Upper lobe of right lung (tissue), 1 donor: Measurements from ENCODE around the gene UNC119. TPM values are rescaled to one million over a fixed set of nuclear protein-coding genes. Genes with fewer than 3 reads are reported as not detected.
A peak's percentile ranks its signal among the peaks of the same experiment; 100 is the strongest.

ENCODE experiments used
- ATAC-seq: fragments of 200-7000 bp; cut with Tn5 transposase; one replicate; pipeline ENCODE4 v1.9.1; 2020; ENCODE audit warnings: mild to moderate bottlenecking, moderate library complexity
- DNase-seq: peaks from one replicate; pipeline ENCODE4 v3.0.0-alpha.2; 2020
- H3K27ac ChIP-seq: fragments of 200-600 bp; one replicate; pipeline ENCODE4 v1.8.0; 2022
- H3K27me3 ChIP-seq: fragments of 200-600 bp; one replicate; pipeline ENCODE4 v1.8.0; 2022; ENCODE audit warnings: mild to moderate bottlenecking
- H3K36me3 ChIP-seq: fragments of 200-600 bp; one replicate; pipeline ENCODE4 v1.8.0; 2022
- H3K4me1 ChIP-seq: fragments of 200-600 bp; one replicate; pipeline ENCODE4 v1.8.0; 2022
- H3K4me3 ChIP-seq: fragments of 200-600 bp; one replicate; pipeline ENCODE4 v1.8.0; 2022; ENCODE audit warnings: mild to moderate bottlenecking
- H3K9me3 ChIP-seq: fragments of 200-600 bp; one replicate; pipeline ENCODE4 v1.8.0; 2022
- CTCF ChIP-seq: fragments of 200-600 bp; IDR thresholded peaks from one replicate; pipeline ENCODE4 v1.8.0; 2022; ENCODE audit warnings: antibody characterized with exemption
- intact Hi-C: fragments of 100-400 bp; cut with DNase I; formaldehyde crosslinking; loops from one replicate; pipeline ENCODE4 v1.11.0; 2022
- total RNA-seq: library from RNA; stranded (reverse); fragmentation: NEBNext Ultra II Directional; extraction: Animal tissue kit (Norgen Biotek cat#: 25700); gene quantifications from one replicate; pipeline ENCODE4 v1.2.1, GENCODE V29; 2021
- donor health status: DM: no; HTN: yes; CAD: no; lungs with severe emphysema.

The UNC119 gene
- total RNA-seq, 1 donor from 2014 or later = 22.7 TPM

- Histone ChIP-seq H3K9me3 (no peaks in the 10 kb centered on the region), H3K27ac (no peak overlapping the region), H3K4me1 (no peaks in the 10 kb centered on the region), H3K4me3 (no peak overlapping the region), H3K27me3 (peaks cover 2% of the 10 kb centered on the region), H3K36me3 (no peaks in the 10 kb centered on the region)
- ATAC-seq = no peak
- no peak for DNase-seq
- no peak for TF ChIP-seq CTCF
- intact Hi-C loops = no loop called here
Measured at GRCh38 chr17:28513476-28513875, 38.9 kb downstream of the UNC119 start.

GRCh38 chr17:28511858-28512461, 40.5 kb downstream of the UNC119 start:
- intact Hi-C loops = no loop called here
- no peaks in the 10 kb centered on the region for H3K9me3 ChIP-seq
- no peak for TF ChIP-seq CTCF

GRCh38 chr17:28509789-28510188, 42.6 kb downstream of the UNC119 start:
- intact Hi-C loops = no loop called here
- Histone ChIP-seq H3K4me1 (no peaks in the 10 kb centered on the region), H3K36me3 (no peaks in the 10 kb centered on the region), H3K9me3 (no peaks in the 10 kb centered on the region), H3K27me3 (peaks cover 13% of the 10 kb centered on the region), H3K27ac (no peak overlapping the region), H3K4me3 (no peak overlapping the region)
- ATAC-seq (peak; percentile 19), DNase-seq (no peak)
- no peak for TF ChIP-seq CTCF

More at GRCh38 chr17:28511858-28512461, 40.5 kb downstream of the UNC119 start:
- Histone ChIP-seq H3K4me3 (no peak overlapping the region), H3K27me3 (peaks cover 5% of the 10 kb centered on the region), H3K36me3 (no peaks in the 10 kb centered on the region), H3K4me1 (no peaks in the 10 kb centered on the region), H3K27ac (no peak overlapping the region)
- no peak for DNase-seq
- ATAC-seq = no peak

GRCh38 chr17:28508211-28508724, 44.2 kb downstream of the UNC119 start:
- Histone ChIP-seq H3K4me1 (no peaks in the 10 kb centered on the region), H3K9me3 (no peaks in the 10 kb centered on the region), H3K27ac (no peak overlapping the region), H3K36me3 (no peaks in the 10 kb centered on the region), H3K27me3 (peaks cover 13% of the 10 kb centered on the region), H3K4me3 (no peak overlapping the region)
- no peak for DNase-seq
- TF ChIP-seq CTCF = no peak
- ATAC-seq = no peak
- intact Hi-C loops = no loop called here

- H3K4me3 ChIP-seq = no peak overlapping the region
- intact Hi-C loops = no loop called here
Measured at GRCh38 chr17:28507567-28508203, 44.7 kb downstream of the UNC119 start.

More at GRCh38 chr17:28507567-28508203, 44.7 kb downstream of the UNC119 start:
- H3K27ac ChIP-seq = no peak overlapping the region
- H3K36me3 ChIP-seq = no peaks in the 10 kb centered on the region
- ATAC-seq (peak; percentile 6), DNase-seq (no peak)
- H3K9me3 ChIP-seq = no peaks in the 10 kb centered on the region
- H3K4me1 ChIP-seq = no peaks in the 10 kb centered on the region
- peaks cover 13% of the 10 kb centered on the region for H3K27me3 ChIP-seq
- TF ChIP-seq CTCF = no peak
